IMR-90 (cell line): Measurements from ENCODE around the gene C10orf105. TPM values are rescaled to one million over a fixed set of nuclear protein-coding genes. Genes with fewer than 3 reads are reported as not detected.

ENCODE experiments used
- ATAC-seq: fragments of 200-7000 bp; cut with Tn5 transposase; 2 replicates; pipeline ENCODE4 v1.9.1; 2020; ENCODE audit warnings: low read depth, mild to moderate bottlenecking, moderate library complexity
- BruUV-seq: library from RNA; stranded (reverse); fragments of 400-500 nt; replicated peaks from 2 replicates; lab custom pipeline; 2021; lab: Mats Ljungman, UMichigan
- CTCF ChIA-PET: fragments of 300-600 bp; formaldehyde crosslinking; extraction: SDS; loops from one replicate; lab custom pipeline; 2021; ENCODE audit warnings: antibody characterized with exemption; lab: Yijun Ruan, JAX
- POLR2A ChIA-PET: fragments of 300-600 bp; sonication (Branson Sonifier 250); formaldehyde crosslinking; loops from one replicate; lab custom pipeline; 2022; ENCODE audit warnings: antibody characterized with exemption; ENCODE audit not compliant: unreplicated experiment; lab: Charles Lee
- DNase-seq: peaks from one replicate; pipeline ENCODE4 v3.0.0; 2013
- H2AFZ ChIP-seq: replicated peaks from 2 replicates; pipeline ENCODE3; 2013; ENCODE audit warnings: low read length, mild to moderate bottlenecking; ENCODE audit not compliant: poor library complexity
- H2AK5ac ChIP-seq: 2 replicates; pipeline ENCODE4 v1.6.1; 2013; ENCODE audit warnings: low read depth, low read length, inconsistent platforms
- H2AK9ac ChIP-seq: replicated peaks from 2 replicates; pipeline ENCODE3; 2013; ENCODE audit warnings: mild to moderate bottlenecking, low read depth, low read length, moderate library complexity; ENCODE audit not compliant: poor library complexity
- H2BK120ac ChIP-seq: 2 replicates; pipeline ENCODE4 v1.6.1; 2013; ENCODE audit warnings: low read depth, low read length, inconsistent platforms
- H2BK15ac ChIP-seq: 3 replicates; pipeline ENCODE4 v1.6.1; 2013; ENCODE audit warnings: low read depth, low read length, inconsistent platforms
- H2BK20ac ChIP-seq: 2 replicates; pipeline ENCODE4 v1.6.1; 2013; ENCODE audit warnings: low read depth, mild to moderate bottlenecking, inconsistent platforms, low read length, moderate library complexity
- H2BK5ac ChIP-seq: 2 replicates; pipeline ENCODE4 v1.6.1; 2013; ENCODE audit warnings: mild to moderate bottlenecking, low read depth, low read length, inconsistent platforms; ENCODE audit not compliant: poor library complexity, severe bottlenecking
- H3K14ac ChIP-seq: replicated peaks from 2 replicates; pipeline ENCODE4 v1.6.1; 2013; ENCODE audit warnings: low read depth, low read length, inconsistent platforms
- H3K18ac ChIP-seq: 2 replicates; pipeline ENCODE4 v1.6.1; 2013; ENCODE audit warnings: low read depth, low read length, control low read depth
- H3K23ac ChIP-seq: 2 replicates; pipeline ENCODE4 v1.6.1; 2013; ENCODE audit warnings: low read depth, low read length, inconsistent platforms
- H3K27ac ChIP-seq: 2 replicates; pipeline ENCODE4 v1.5.1; 2013; ENCODE audit warnings: mild to moderate bottlenecking, control low read depth, low read length; ENCODE audit not compliant: insufficient read depth
- H3K27me3 ChIP-seq: 2 replicates; pipeline ENCODE4 v1.6.1; 2013; ENCODE audit warnings: low read length; ENCODE audit not compliant: control insufficient read depth, insufficient read depth
- H3K36me3 ChIP-seq: 2 replicates; pipeline ENCODE4 v1.6.1; 2013; ENCODE audit warnings: low read length, mixed read lengths; ENCODE audit not compliant: control insufficient read depth, insufficient read depth
- H3K4ac ChIP-seq: 2 replicates; pipeline ENCODE4 v1.6.1; 2013; ENCODE audit warnings: low read depth, low read length, inconsistent platforms
- H3K4me1 ChIP-seq: 2 replicates; pipeline ENCODE4 v1.6.1; 2013; ENCODE audit warnings: low read length, mixed read lengths; ENCODE audit not compliant: control insufficient read depth, insufficient read depth
- H3K4me2 ChIP-seq: 2 replicates; pipeline ENCODE4 v1.6.1; 2013; ENCODE audit warnings: low read depth, mild to moderate bottlenecking, control low read depth, low read length, moderate library complexity
- H3K4me3 ChIP-seq: 2 replicates; pipeline ENCODE4 v1.5.1; 2013; ENCODE audit warnings: low read depth, mild to moderate bottlenecking, control low read depth, low read length, moderate library complexity; ENCODE audit not compliant: insufficient read depth
- H3K56ac ChIP-seq: 2 replicates; pipeline ENCODE4 v1.6.1; 2013; ENCODE audit warnings: low read length, inconsistent platforms; ENCODE audit not compliant: insufficient read depth; ENCODE audit errors: extremely low read depth
- H3K79me1 ChIP-seq, 2 experiments: 2 replicates each; pipeline ENCODE4 v1.6.1; 2013; ENCODE audit warnings: low read length in 2 of 2, inconsistent platforms in 1 of 2, low read depth in 1 of 2
- H3K9ac ChIP-seq: 2 replicates; pipeline ENCODE4 v1.6.1; 2013; ENCODE audit warnings: low read depth, low read length, control low read depth
- H3K9me1 ChIP-seq: 2 replicates; pipeline ENCODE4 v1.6.1; 2013; ENCODE audit warnings: low read length, inconsistent platforms; ENCODE audit not compliant: insufficient read depth
- H3K9me3 ChIP-seq: 2 replicates; pipeline ENCODE4 v1.6.1; 2013; ENCODE audit warnings: low read length; ENCODE audit not compliant: control insufficient read depth, insufficient read depth
- H4K20me1 ChIP-seq: 2 replicates; pipeline ENCODE4 v1.6.1; 2013; ENCODE audit warnings: low read length, inconsistent platforms; ENCODE audit not compliant: insufficient read depth
- H4K5ac ChIP-seq: 2 replicates; pipeline ENCODE4 v1.6.1; 2013; ENCODE audit warnings: mild to moderate bottlenecking, low read depth, low read length, control low read depth
- H4K8ac ChIP-seq, 2 experiments: 2 replicates each; pipeline ENCODE4 v1.6.1; 2013; ENCODE audit warnings: low read depth in 2 of 2, low read length in 2 of 2, control low read depth in 1 of 2, inconsistent platforms in 1 of 2
- H4K91ac ChIP-seq: 2 replicates; pipeline ENCODE4 v1.6.1; 2013; ENCODE audit warnings: low read depth, low read length, inconsistent platforms; ENCODE audit not compliant: insufficient read depth
- BHLHE40 ChIP-seq: fragments of 150-350 bp; IDR thresholded peaks from 2 replicates; pipeline ENCODE4 v1.6.1; 2016; ENCODE audit warnings: mild to moderate bottlenecking, low read depth, low read length
- ELK1 ChIP-seq: fragments of 150-350 bp; IDR thresholded peaks from 2 replicates; pipeline ENCODE4 v1.6.1; 2016; ENCODE audit warnings: low read depth, mild to moderate bottlenecking, low read length, moderate library complexity, borderline replicate concordance
- NFE2L2 ChIP-seq: fragments of 150-350 bp; IDR thresholded peaks from 2 replicates; pipeline ENCODE4 v1.6.1; 2016; ENCODE audit warnings: low read depth, mild to moderate bottlenecking, low read length
- WGBS, 2 experiments: methylation state at CpG; one replicate each; pipeline versions ENCODE4 v1.1.5 to v1.1.7; 2013; ENCODE audit warnings: missing lambda C conversion rate in 2 of 2; ENCODE audit not compliant: insufficient read length in 1 of 2; ENCODE audit errors: extremely low coverage in 2 of 2; 5-methylcytosine and 5-hydroxymethylcytosine counted together
- dilution Hi-C: fragments of 300-500 bp; cut with HindIII; formaldehyde crosslinking; loops from one replicate; pipeline ENCODE4 v1.14.3; 2018; ENCODE audit warnings: low sequenced_read_pairs; ENCODE audit not compliant: unreplicated experiment
- in situ Hi-C: fragments of 300-500 bp; cut with MboI; formaldehyde crosslinking; loops from 3 replicates; pipeline ENCODE4 v1.14.3; 2019; ENCODE audit warnings: low sequenced_read_pairs, inconsistent platforms, mixed read lengths
- intact Hi-C: fragments of 100-400 bp; cut with micrococcal nuclease; formaldehyde crosslinking; loops from 2 replicates; pipeline ENCODE4 v1.10.0; 2022
- polyA plus RNA-seq, 3 experiments: library from polyadenylated mRNA; depleted of rRNA; stranded (reverse); fragments of >200 nt; gene quantifications; 2 replicates each; pipeline ENCODE4 v1.2.3, GENCODE V29; 2012; ENCODE audit warnings: low replicate concordance in 1 of 3
- total RNA-seq: library from RNA; depleted of rRNA; stranded (reverse); fragments of >200 nt; gene quantifications from 2 replicates; pipeline ENCODE4 v1.2.3, GENCODE V29; 2012
- TF ChIP-seq, protein P1 (sequence below): conservative IDR thresholded peaks from 2 replicates; pipeline ENCODE4 v1.5.1; 2012; ENCODE audit warnings: mild to moderate bottlenecking, low read depth, low read length, improper control_type of control experiment

Gene C10orf105
- total and polyA plus RNA-seq, 2 of the 4 experiments (the other 2 are of a cell fraction): under 0.01 TPM; not detected in 1

DNA sequence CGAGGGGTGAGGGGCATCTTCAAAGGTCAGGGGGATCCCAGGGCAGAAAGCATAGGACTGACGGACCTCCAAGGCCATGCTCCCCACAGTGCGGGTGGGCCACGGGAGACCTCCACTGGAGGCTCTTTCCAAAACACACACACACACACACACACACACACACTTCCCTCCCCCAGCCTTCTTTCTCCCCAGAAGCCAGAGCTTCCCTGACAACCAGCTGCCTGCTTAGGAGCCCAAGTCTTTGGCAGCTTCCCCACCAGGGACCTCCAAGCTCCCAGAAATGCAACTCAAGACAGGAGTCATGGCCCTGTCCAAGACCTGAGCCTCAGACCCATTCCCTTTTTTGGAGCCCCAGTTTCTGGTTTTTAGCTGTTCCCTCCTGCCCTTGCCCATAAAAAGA, 710 bp upstream of the C10orf105 start:
- in situ Hi-C loops (no loop called here), dilution Hi-C loops (no loop called here), intact Hi-C loops (no loop called here)
- Histone ChIP-seq H2AK9ac (no peak overlapping the region), H3K9me3 (no peaks in the 10 kb centered on the region; the same call in 1 of the 2 replicates), H2BK120ac (no peak overlapping the region), H3K23ac (no peak overlapping the region), H3K4me2 (no peak overlapping the region), H4K5ac (no peak overlapping the region), H3K9me1 (no peaks in the 10 kb centered on the region), H4K91ac (no peak overlapping the region), H3K14ac (no peak overlapping the region), H3K27me3 (peaks cover 13% of the 10 kb centered on the region), H4K20me1 (no peaks in the 10 kb centered on the region), H3K27ac (no peak overlapping the region), H3K79me1 (no peaks in the 10 kb centered on the region), H3K56ac (no peak overlapping the region), H3K18ac (no peak overlapping the region; the same call in 1 of the 2 replicates), H4K8ac (no peak overlapping the region), H3K4me3 (no peak overlapping the region), H3K4ac (no peak overlapping the region), H2BK5ac (no peak overlapping the region), H3K36me3 (no peaks in the 10 kb centered on the region), H2BK15ac (no peak overlapping the region), H2AFZ (no peak overlapping the region), H3K4me1 (peaks cover 10% of the 10 kb centered on the region; the same call in 1 of the 2 replicates), H3K9ac (no peak overlapping the region), H2AK5ac (no peak overlapping the region), H2BK20ac (no peak overlapping the region)
- no peak for ATAC-seq
- 75% methylated on average over 2 of the region's 4 CpGs; no CpG with 5 or more reads in 1 of the 2 experiments for WGBS, 2 experiments
- no peak for DNase-seq
- ChIA-PET CTCF (no interaction called here), POLR2A (no interaction called here)
- no TSS peak for BruUV-seq
- TF ChIP-seq ELK1 (no peak), NFE2L2 (no peak), BHLHE40 (no peak)
- TF ChIP-seq, protein P1, sequence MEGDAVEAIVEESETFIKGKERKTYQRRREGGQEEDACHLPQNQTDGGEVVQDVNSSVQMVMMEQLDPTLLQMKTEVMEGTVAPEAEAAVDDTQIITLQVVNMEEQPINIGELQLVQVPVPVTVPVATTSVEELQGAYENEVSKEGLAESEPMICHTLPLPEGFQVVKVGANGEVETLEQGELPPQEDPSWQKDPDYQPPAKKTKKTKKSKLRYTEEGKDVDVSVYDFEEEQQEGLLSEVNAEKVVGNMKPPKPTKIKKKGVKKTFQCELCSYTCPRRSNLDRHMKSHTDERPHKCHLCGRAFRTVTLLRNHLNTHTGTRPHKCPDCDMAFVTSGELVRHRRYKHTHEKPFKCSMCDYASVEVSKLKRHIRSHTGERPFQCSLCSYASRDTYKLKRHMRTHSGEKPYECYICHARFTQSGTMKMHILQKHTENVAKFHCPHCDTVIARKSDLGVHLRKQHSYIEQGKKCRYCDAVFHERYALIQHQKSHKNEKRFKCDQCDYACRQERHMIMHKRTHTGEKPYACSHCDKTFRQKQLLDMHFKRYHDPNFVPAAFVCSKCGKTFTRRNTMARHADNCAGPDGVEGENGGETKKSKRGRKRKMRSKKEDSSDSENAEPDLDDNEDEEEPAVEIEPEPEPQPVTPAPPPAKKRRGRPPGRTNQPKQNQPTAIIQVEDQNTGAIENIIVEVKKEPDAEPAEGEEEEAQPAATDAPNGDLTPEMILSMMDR: no peak
